HG03378 (cell line): Measurements from ENCODE around the gene CD72.
"Not testable (repeated sequence)": the region's sequence is repeated elsewhere in the genome, so short reads cannot be mapped to it uniquely, and the experiment has no call there.

Source experiments
- ATAC-seq: cut with Tn5 transposase; IDR thresholded peaks from one replicate; pipeline ENCODE4 v1.9.1; 2021; ENCODE audit warnings: mild to moderate bottlenecking, moderate library complexity; ENCODE audit not compliant: unreplicated experiment

CD72 gene

DNA sequence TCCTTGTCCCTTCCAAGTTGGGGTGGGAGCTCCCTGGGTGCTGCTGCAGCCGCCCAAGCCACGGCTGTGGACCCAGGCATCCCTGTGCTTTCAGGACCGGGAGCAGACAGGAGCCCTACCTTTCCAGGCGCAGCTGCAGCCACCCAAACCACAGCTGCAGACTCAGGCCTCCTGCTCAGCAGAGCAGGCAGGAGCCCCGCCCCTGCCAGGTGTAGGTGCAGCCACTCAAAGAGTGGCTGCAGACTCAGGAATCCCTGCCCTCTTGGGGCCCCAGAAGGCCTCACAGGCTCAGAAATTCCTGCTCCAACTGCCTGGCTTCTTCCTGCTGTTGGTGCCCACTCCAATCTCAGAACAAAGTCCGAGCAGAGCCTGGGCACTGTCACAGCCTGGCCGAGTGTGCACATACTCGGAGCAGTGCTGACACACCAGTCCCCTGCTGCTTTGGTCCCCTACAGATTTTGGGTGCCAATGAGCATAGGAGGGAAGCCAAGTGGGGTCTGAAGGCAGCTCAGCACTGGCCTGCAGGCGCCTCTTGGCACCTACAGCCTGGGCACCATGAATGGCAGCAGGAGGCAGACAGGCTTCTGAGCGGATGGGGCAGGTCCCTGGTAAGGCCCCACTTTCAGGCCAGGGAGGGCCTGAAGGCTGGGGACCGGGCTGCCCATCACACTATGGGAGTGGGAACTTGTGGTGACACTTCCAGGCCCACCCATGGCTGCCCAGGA lies 19.2 kb downstream of the CD72 start:
- ATAC-seq, result no peak

DNA sequence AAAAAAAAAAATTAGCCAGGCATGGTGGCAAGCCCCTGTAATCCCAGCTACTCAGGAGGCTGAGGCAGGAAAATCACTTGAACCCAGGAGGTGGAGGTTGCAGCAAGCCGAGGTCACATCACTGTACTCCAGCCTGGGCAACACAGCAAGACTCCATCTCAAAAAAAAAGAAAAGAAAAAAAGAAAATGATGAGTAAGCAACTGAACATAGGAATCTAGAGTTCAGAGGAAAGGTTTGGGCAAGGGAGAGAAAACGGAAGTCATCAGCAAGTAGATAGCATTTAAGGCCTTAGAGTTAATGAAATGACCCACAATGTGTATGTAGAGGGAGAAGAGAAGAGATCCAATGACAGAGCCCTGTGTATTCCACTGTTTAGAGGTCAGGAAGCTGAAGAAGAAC lies 21.3 kb downstream of the CD72 start:
- ATAC-seq, result not testable (repeated sequence)

DNA sequence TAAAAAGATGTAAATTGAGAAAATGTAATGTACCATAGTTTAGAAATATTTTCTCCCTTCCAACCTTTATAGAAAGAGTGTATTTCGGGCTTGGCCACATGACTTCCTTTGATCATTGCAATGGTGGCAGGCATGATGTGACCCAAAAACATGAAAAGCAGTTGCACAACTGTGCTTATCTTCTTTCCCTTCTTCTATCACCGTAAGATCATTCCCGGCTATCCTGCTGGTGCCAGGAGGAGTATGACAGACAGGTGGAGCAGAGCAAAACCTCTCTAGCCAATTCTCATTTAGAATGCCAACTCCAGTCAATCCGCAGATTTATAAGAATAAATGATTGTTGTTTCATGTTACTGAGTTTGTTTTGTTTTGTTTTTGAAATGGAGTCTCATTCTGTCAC lies 23.7 kb downstream of the CD72 start:
- ATAC-seq, result no peak

DNA sequence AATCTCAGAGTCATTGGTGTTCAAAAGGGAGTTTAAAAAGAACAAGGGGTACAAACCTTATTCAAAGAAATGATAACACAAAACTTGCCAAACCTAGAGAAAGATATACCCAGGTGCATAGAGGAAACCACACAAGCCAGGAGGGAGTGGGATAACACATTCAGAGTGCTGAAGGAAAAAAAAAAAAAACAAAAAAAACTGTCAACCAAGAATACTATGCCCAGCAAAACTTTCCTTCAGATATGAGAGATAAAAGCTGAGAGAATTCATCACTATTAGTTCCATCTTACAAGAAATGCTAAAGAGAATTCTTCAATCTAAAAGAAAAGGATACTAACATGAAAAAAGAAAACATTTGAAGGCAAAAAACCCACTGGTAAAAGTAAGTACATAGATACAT lies 24.6 kb downstream of the CD72 start:
- no peak for ATAC-seq

DNA sequence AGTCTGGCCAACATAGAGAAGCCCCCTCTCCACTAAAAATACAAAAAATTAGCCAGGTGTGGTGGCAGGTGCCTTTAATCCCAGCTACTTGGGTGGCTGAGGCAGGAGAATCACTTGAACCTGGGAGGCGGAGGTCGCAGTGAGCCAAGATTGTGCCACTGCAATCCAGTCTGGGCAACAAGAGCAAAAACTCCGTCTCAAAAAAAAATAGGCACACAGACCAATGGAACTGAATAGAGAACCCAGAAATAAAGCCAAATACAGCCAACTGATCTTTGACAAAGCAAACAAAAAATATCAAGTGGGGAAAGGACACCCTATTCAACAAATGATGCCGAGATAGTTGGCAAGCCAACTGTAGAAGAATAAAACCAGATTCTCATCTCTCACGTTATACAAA lies 29.7 kb downstream of the CD72 start:
- not testable (repeated sequence) for ATAC-seq

DNA sequence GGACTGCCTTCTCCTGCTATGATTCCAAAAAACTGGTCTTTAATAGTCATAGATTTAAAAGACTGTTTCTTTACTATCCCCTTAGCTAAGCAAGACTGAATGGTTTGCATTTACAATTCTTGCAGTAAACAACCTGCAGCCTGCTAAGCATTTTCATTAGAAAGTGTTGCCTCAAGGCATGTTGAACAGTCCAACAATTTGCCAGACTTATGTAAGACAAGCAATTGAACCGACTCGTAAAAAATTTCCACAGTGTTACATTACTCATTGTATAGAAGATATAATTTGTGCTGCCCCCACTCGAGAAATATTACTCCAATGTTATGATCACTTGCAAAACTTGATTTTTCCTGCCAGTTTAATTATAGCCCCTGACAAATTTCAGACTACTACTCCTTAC lies 33.5 kb downstream of the CD72 start:
- not testable (repeated sequence) for ATAC-seq

DNA sequence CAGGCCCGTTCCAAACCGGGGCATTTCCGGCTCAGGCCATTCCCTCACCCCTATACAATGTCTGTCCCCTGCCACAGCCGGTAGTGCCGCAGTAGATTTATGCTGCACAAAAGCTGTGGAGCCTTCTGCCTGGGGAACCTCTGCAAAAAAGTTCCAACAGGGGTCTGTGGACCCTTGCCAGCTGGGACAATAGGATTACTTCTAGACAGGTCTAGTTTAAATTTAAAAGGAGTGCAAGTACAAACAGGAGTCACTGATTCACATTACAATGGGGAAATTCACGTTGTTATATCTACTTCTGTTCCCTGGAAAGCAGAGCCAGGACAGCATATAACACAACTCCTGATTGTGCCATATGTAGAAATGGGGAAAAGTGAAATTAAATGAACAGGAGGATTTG lies 34.7 kb downstream of the CD72 start:
- not testable (repeated sequence) for ATAC-seq

DNA sequence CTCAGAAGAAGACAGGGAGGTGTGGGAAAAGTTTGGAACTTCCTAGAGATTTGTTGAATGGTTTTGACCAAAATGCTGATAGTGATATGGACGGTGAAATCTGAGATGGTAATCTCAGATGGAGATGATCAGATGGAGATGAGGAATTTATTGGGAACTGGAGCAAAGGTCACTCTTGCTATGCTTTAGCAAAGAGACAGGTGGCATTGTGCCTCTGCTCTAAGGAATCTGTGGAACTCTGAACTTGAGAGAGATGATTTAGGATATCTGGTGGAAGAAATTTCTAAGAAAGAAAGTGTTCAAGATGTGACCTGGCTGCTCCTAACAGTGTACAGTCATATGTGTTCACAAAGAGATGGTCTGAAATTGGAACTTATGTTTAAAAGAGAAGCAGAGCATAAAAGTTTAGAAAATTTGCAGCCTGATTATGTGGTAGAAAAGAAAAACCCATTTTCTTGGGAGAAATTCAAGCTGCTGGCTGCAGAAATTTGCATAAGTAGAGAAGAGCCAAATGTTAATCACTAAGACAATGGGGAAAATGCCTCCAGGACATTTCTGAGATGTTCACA lies 38.5 kb downstream of the CD72 start:
- ATAC-seq, result not testable (repeated sequence)

DNA sequence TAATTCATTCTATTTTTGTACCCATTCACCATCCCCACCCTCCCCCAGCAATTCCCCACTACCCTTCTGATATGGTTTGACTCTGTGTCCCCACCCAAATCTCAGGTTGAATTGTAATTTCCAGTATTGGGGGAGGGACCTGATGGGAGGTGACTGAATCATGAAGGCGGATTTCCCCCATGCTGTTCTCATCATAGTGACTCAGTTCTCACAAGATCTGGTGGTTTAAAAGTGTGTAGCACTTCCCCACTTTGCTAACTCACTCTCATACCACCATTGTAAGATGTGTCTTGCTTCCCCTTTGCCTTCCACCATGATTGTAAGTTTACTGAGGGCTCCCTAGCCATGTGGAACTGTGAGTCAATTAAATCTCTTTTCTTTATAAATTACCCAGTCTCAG lies 39.1 kb downstream of the CD72 start:
- ATAC-seq, result no peak

DNA sequence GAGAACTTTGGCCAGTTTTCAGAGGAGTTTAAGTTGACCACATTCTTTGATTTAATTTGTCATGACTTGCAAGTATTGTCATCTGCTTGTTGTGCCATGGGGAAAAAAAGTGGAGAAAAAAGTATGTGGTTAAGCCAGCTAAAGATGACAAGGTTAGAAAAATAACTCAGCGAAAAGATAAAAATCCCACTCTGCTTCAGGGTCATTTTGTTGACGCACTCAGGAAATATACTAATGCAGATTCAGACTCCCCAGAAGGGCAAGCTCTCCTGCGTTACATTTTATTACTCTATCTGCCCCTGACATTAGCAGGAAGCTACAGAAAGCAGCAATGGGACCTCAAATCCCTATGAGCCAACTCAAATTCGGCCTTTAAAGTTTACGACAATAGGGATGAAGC lies 40.7 kb downstream of the CD72 start:
- no peak for ATAC-seq

DNA sequence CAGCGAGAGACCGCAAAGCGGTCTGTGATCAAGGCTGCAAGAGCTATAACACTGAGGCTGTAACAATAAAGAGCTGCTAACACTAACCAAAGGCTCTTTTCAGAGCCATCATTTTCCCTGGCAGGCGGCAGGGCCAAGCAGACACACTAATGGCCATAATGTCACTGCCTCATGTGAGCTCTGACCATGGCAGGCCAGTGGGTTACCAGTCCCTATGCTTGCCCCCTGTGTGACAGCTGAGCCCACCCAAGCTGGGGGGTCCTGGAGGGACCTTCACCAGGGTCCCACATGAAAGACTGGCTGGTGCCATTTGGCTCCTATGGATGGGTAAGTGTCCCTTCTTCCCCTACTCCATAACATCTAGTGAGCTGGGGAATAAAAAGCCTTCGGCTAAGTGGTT lies 42.7 kb downstream of the CD72 start:
- ATAC-seq, result no peak

DNA sequence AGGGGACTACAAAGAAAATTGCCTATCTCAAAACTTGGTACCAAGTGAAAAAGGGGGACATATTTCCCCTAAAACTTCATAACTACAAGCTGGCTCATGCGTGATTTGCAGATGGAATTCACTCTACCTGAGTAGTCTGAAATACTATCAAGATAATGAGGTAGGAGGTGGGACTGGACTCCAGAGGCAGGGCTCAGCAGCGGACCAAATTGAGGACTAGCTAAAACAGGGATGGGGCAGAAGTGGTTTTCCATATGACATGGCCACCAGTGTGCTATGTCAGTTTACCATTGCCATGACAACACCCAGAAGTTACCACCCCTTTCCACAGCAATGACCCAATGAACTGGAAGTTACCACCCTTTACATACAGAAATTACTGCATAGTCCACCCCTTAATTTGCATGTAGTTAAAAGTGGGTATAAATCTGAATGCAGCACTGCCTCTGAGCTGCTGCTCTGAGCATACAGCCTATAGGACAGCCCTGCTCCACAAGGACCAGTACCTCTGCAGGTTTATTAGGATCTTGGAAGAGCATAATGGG lies 43.6 kb downstream of the CD72 start:
- no peak for ATAC-seq

DNA sequence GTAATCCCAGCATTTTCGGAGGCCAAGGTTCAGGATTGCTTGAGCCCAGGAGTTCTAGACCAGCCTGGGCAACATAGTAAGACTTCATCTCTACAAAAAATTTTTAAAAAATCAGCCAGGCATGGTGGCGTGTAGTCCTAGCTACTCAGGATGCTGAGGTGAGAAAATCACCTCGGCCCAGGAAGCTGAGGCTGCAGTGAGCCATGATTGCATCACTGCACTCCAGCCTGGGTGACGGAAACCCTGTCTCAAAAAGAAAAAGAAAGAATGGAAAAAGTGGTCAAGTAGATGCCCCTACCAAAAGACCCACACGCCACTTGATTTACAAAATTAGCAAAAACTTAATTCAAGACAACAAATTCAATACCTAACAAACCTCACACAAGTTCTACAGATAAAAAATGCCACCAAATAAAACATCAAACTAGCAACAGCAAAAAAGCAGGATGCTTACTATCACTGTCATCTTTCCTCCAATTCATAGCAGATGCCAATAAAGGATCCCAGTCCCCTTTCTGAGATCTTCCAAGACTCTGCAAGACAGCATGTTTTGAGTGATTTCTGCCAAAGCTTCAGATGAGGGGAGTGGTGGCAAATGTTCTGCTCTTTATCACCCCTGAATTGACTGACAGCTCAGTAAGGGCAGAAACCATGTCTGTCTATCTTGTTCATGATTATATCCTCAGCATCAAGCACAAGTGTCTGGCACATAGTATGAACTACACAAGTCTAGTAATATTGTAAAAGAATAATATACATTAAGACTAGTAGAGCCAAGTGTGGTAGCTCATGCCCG lies 47.3 kb downstream of the CD72 start:
- no peak for ATAC-seq

DNA sequence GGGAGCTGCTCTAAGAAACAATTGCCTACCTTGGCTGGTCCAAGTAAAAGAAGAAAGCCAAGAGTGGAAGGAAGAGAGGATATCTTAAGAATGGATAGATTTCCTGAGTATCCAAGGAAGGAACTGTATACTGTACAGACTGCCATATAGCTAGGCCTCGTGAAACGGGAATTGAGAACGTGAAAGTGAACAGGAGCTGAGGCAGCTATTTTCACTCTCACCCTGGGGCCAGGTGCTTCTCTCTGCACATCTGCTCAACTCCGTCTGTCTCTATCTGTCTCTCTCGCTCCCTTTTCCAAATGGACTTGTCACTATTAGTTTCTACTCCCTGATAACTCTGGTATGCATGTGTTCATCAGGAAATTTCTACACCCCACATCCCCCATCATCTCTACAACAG lies 49.0 kb downstream of the CD72 start:
- ATAC-seq, result no peak

DNA sequence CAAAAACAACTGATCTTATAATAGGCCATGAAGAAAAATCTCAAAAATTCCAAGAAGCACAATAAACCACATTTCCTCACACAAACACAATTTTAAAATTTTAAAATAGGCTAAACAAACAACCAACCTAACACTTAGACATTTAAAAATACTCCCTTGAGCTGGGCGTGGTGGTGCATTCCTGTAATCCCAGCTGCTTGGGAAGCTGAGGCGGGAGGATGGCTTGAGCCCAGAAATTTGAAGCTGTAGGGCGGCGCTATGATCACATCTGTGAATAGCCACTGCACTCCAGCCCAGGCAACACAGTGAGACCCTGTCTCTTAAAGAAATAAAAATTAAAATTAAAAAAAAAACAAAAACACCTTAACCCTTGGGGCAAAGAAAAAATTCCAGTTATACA lies 50.0 kb downstream of the CD72 start:
- no peak for ATAC-seq

DNA sequence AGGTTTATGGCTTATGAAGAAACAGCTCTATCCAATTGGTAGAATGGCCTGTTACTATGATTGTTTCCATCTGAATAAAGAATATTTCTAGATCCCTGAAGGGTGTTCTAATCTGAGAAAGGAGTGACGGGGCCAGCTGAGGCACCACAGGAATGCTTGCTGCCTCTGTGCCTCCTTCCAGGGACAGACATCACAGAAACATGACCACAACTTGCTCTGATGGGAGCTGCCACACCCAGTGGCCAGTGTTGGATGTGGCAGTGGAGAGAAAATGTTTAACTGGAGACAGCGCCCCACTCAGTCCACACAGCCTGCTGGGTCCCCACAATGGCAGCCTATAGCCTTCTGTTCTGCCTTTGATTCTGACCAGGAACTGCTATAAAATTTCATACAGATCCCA lies 51.8 kb downstream of the CD72 start:
- ATAC-seq, result no peak

DNA sequence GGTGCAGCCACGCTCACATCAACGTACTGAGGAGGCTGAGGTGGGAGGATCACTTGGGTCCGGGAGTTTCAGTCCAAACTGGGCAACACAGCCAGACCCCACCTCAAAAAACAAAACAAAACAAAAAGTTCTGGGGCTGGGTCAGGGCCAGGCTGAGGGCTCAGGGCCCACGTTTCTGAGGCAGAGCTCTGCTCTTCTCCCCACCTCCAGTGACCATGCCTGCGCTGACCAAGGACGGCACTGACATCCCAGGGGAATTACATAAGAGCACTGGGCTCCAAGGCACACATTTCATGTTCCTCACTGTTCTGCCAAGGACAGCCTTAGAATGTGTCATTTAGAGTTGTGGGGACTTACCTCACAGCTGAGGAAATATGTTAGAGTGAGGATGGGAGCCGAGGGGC lies 53.6 kb downstream of the CD72 start:
- ATAC-seq, result no peak

DNA sequence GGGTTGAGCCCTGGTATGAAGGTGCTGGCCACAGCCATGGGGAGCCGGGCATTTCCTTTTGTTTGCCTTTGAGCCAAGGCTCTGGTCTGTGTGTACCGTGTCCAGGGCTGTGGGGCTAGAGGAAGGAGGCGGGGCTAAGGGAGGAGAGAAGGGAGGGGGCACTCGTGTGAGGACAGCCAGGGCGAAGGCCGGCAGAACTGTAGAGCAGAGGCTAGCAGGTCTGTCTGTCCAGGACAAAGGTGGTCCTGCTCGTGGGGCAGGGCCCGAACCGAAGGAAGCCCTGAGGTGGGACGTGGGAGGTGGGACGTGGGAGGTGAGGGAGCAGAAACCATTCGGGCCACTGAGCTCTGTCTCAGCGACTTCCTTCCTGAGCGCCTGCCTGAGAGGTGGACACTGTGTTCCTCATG lies 54.4 kb downstream of the CD72 start:
- no peak for ATAC-seq

DNA sequence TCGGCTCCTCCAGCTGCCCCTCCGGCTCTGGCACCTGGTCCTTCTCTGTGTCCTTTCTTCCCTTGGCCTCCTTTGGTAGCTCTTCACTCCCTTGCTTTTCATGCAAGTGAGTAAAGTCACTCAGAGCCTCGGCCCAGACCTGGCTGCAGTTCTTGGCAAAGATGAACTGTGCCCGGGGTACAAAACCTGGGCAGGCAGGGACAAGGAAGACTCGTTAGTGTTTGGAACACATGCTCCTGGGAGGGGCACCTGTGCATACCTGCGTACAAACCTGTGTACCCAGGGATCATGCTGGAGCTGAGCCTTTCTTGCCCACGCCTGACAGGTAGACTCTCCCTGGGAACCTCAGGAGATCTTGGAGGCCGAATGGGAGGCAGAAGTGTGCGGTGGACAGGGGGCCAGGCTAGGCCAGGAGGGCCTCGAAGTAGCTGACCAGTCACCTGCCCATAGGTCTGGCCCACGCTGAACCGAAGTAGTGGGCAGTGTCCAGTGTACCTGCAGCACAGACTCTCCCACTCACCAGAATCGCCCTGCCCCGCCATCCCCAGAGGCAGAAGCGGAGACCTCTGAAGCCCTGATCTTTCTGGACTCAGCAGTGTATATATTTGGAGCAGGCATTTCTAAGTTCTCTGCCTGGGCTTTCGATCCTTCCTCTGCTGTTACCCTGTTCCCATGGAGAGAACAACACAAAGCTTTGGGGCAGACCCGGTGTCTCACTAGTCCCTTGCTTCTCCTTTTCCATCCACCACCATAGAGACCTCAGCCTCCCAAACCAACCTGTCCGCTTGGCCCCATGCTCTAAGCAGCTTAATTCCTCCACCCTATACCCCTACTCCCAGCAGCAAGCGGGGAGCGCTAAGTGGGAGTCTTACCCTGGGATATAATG lies 55.1 kb downstream of the CD72 start:
- ATAC-seq, result no peak

DNA sequence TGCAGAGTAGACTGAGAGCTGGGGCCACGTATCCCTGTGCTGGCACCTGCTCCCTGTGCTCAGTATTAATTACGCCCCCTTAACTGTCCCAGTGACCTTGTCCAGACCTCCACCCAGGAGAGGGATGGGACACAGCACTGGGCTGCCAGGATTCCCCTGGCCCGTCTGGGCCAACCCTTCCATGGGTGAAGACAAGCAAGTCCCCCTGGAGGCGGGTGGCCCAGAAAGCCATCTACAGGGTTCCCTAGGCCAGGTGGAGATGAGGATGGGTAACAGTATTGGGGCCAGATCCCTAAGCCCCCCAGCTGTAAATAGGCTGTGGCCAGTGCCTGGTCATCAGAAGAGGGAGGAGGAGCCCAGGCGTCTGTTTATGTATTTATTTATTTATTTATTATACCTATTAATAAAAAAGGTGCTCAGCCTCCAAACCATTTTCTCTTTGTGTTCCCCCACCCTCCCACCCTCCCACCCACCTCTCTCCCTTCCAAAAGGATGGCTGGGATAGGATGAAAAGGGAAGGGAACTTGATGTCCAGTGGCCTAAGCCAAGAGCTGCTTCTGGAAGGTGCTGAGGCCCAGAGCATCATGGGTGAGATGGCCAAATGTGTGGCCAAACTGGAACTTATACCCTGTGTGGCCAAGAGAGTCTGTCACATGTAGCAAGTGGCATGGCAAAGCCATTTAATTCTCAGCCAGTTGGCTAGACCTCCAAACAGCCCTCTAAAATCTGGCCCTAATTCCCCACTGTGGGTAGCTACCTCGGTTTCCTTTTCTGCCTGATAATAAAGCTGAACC lies 56.5 kb downstream of the CD72 start:
- no peak for ATAC-seq
